A673 (cell line): ENCODE measurements around the gene HEXA. TPM values are rescaled to one million over a fixed set of nuclear protein-coding genes. Genes with fewer than 3 reads are reported as not detected.

Experiments used
- BruUV-seq: library from RNA; stranded (reverse); fragments of 400-500 nt; replicated peaks from 2 replicates; lab custom pipeline; 2021; lab: Mats Ljungman, UMichigan
- CTCF ChIA-PET: fragments of 300-600 bp; sonication (Branson Sonifier 250); formaldehyde crosslinking; loops from one replicate; lab custom pipeline; 2022; ENCODE audit warnings: antibody characterized with exemption; lab: Charles Lee
- POLR2A ChIA-PET: fragments of 300-600 bp; sonication (Branson Sonifier 250); formaldehyde crosslinking; loops from one replicate; lab custom pipeline; 2022; ENCODE audit warnings: antibody characterized with exemption; ENCODE audit not compliant: low non-redundant PET; lab: Charles Lee
- DNase-seq: peaks from one replicate; pipeline ENCODE4 v3.0.0-alpha.2; 2015; ENCODE audit warnings: low spot score
- H3K27ac ChIP-seq: fragments of 200-600 bp; sonication (generic); 2 replicates; pipeline ENCODE4 v1.5.1; 2016; ENCODE audit warnings: mixed run types, low read depth, mild to moderate bottlenecking, mixed read lengths, antibody characterized with exemption, low read length; ENCODE audit not compliant: poor library complexity, severe bottlenecking
- H3K27me3 ChIP-seq: fragments of 200-600 bp; sonication (generic); replicated peaks from 2 replicates; pipeline ENCODE4 v1.6.1; 2017; ENCODE audit warnings: mixed run types, low read depth, mild to moderate bottlenecking, mixed read lengths, antibody characterized with exemption, low read length; ENCODE audit not compliant: insufficient read depth, poor library complexity
- H3K36me3 ChIP-seq: fragments of 200-600 bp; sonication (generic); 2 replicates; pipeline ENCODE4 v1.6.1; 2016; ENCODE audit warnings: mixed run types, mild to moderate bottlenecking, mixed read lengths, antibody characterized with exemption, low read length; ENCODE audit not compliant: insufficient read depth, poor library complexity, severe bottlenecking
- H3K4me1 ChIP-seq: fragments of 200-600 bp; sonication (generic); 2 replicates; pipeline ENCODE4 v1.6.1; 2017; ENCODE audit warnings: mixed run types, mild to moderate bottlenecking, mixed read lengths, antibody characterized with exemption, low read length; ENCODE audit not compliant: insufficient read depth, poor library complexity, severe bottlenecking
- H3K4me3 ChIP-seq: fragments of 200-600 bp; sonication (generic); 2 replicates; pipeline ENCODE4 v1.5.1; 2016; ENCODE audit warnings: low read depth, mixed run types, mild to moderate bottlenecking, mixed read lengths, low read length; ENCODE audit not compliant: poor library complexity, severe bottlenecking
- H3K9me3 ChIP-seq: fragments of 200-600 bp; sonication (generic); 2 replicates; pipeline ENCODE4 v1.6.1; 2016; ENCODE audit warnings: mixed run types, low read depth, mild to moderate bottlenecking, mixed read lengths, antibody characterized with exemption, low read length; ENCODE audit not compliant: poor library complexity, severe bottlenecking
- CTCF ChIP-seq: fragments of 300-800, 200-600 bp; sonication (generic); conservative IDR thresholded peaks from 2 replicates; pipeline ENCODE4 v1.5.1; 2017; ENCODE audit warnings: low read depth, mild to moderate bottlenecking, antibody characterized with exemption, low read length, moderate library complexity, mixed read lengths
- EZH2 ChIP-seq: fragments of 200-600 bp; sonication (generic); IDR thresholded peaks from 2 replicates; pipeline ENCODE4 v1.6.1; 2017; ENCODE audit warnings: borderline replicate concordance, low read depth, mild to moderate bottlenecking, mixed read lengths, antibody characterized with exemption, low read length; ENCODE audit not compliant: poor library complexity, severe bottlenecking
- intact Hi-C: fragments of 100-400 bp; cut with micrococcal nuclease; formaldehyde crosslinking; loops from one replicate; pipeline ENCODE4 v1.10.0; 2022; ENCODE audit not compliant: unreplicated experiment
- total RNA-seq: library from RNA; stranded (reverse); gene quantifications from 2 replicates; pipeline ENCODE4 v1.2.3, GENCODE V29; 2021

Gene HEXA
- total RNA-seq, 1 experiment from 2014 or later: 64.8 TPM

GRCh38 chr15:72365844-72366243 lies 10.0 kb downstream of the HEXA start:
- DNase-seq: no peak
- Histone ChIP-seq H3K27me3 (no peaks in the 10 kb centered on the region), H3K9me3 (no peaks in the 10 kb centered on the region), H3K36me3 (no peaks in the 10 kb centered on the region), H3K4me3 (no peak overlapping the region), H3K27ac (no peak overlapping the region), H3K4me1 (no peaks in the 10 kb centered on the region)
- TF ChIP-seq EZH2: no peak
- TF ChIP-seq CTCF: no peak
- ChIA-PET POLR2A (no interaction called here), CTCF (no interaction called here)
- no TSS peak for BruUV-seq
- intact Hi-C loops: no loop called here

- Histone ChIP-seq H3K36me3 (no peaks in the 10 kb centered on the region), H3K4me3 (no peak overlapping the region), H3K9me3 (no peaks in the 10 kb centered on the region), H3K27me3 (no peaks in the 10 kb centered on the region), H3K4me1 (peaks cover 7% of the 10 kb centered on the region), H3K27ac (no peak overlapping the region)
- POLR2A ChIA-PET: no interaction called here
- intact Hi-C loops: no loop called here
- TF ChIP-seq CTCF: no peak
- no peak for TF ChIP-seq EZH2
- no peak for DNase-seq
- CTCF ChIA-PET: interaction anchor here (0.5 kb wide), 1 partner anchor 1567 kb away, joined by 8 read pairs; no protein-coding TSS in a partner anchor
- no TSS peak for BruUV-seq
Measured at GRCh38 chr15:72361176-72361575, 14.6 kb downstream of the HEXA start.

- no peak overlapping the region for H3K4me3 ChIP-seq
- H3K36me3 ChIP-seq: peaks cover 2% of the 10 kb centered on the region
- peaks cover 7% of the 10 kb centered on the region for H3K4me1 ChIP-seq
- CTCF ChIA-PET: no interaction called here
- TF ChIP-seq EZH2: no peak
- TF ChIP-seq CTCF: no peak
- H3K9me3 ChIP-seq: no peaks in the 10 kb centered on the region
- intact Hi-C loops: no loop called here
- H3K27me3 ChIP-seq: no peaks in the 10 kb centered on the region
- BruUV-seq: no TSS peak
- POLR2A ChIA-PET: no interaction called here
- no peak for DNase-seq
- no peak overlapping the region for H3K27ac ChIP-seq
Measured at GRCh38 chr15:72358650-72359171, 17.1 kb downstream of the HEXA start.
